Esophagus muscularis mucosa (tissue), 4 donors: ENCODE measurements around the gene CDH18. TPM values are rescaled to one million over a fixed set of nuclear protein-coding genes. Genes with fewer than 3 reads are reported as not detected.

Experiments
- DNase-seq: peaks from one replicate; pipeline ENCODE4 v3.0.0-alpha.2; 2017; ENCODE audit errors: extremely low spot score
- H3K27ac ChIP-seq, 4 donors: fragments of 200-600 bp; sonication (generic); replicated peaks in 1 of 4; 1 replicate in 3 of 4; 2 replicates in 1 of 4; pipeline ENCODE4 v1.5.1; 2016 to 2019; ENCODE audit warnings: mild to moderate bottlenecking in 1 of 4
- H3K27me3 ChIP-seq, 4 donors: fragments of 200-600 bp; sonication (generic); one replicate each; pipeline versions ENCODE4 v1.5.1 to v1.6.0; 2016 to 2019
- H3K36me3 ChIP-seq, 4 donors: fragments of 200-600 bp; sonication (generic); one replicate each; pipeline ENCODE4 v1.5.1; 2016 to 2019
- H3K4me1 ChIP-seq, 4 donors: fragments of 200-600 bp; sonication (generic); one replicate each; pipeline ENCODE4 v1.5.1; 2016 to 2019
- H3K4me3 ChIP-seq, 4 donors: fragments of 200-600 bp; sonication (generic); 1 replicate in 2 of 4; 2 replicates in 2 of 4; pipeline ENCODE4 v1.5.1; 2016 to 2019; ENCODE audit warnings: mild to moderate bottlenecking in 4 of 4, moderate library complexity in 1 of 4
- H3K9me3 ChIP-seq, 4 donors: fragments of 200-600 bp; sonication (generic); 1 replicate in 3 of 4; 2 replicates in 1 of 4; pipeline ENCODE4 v1.5.1; 2016 to 2019
- CTCF ChIP-seq, 3 experiments: fragments of 200-600 bp in 2 of 3; fragments of 450-650 bp in 1 of 3; sonication (generic) in 2 of 3; IDR thresholded peaks; one replicate each; pipeline ENCODE4 v1.5.1; 2017 to 2019; ENCODE audit warnings: antibody characterized with exemption in 3 of 3, mild to moderate bottlenecking in 2 of 3, moderate library complexity in 1 of 3
- EP300 ChIP-seq: sonication (generic); formaldehyde crosslinking; IDR thresholded peaks from one replicate; pipeline ENCODE4 v1.6.1; 2017; ENCODE audit warnings: antibody characterized with exemption
- POLR2A ChIP-seq: fragments of 450-650 bp; IDR thresholded peaks from one replicate; pipeline ENCODE4 v1.6.1; 2017; ENCODE audit warnings: antibody characterized with exemption, moderate library complexity, mild to moderate bottlenecking, low read depth
- POLR2AphosphoS5 ChIP-seq, 2 donors: sonication (generic); formaldehyde crosslinking; IDR thresholded peaks; one replicate each; pipeline ENCODE4 v1.6.1; 2017; ENCODE audit warnings: antibody characterized with exemption in 2 of 2
- WGBS: methylation state at CpG from one replicate; pipeline ENCODE4 v1.1.5; 2018; 5-methylcytosine and 5-hydroxymethylcytosine counted together
- intact Hi-C: fragments of 100-400 bp; cut with DNase I; formaldehyde crosslinking; loops from one replicate; pipeline ENCODE4 v1.15.1; 2023
- total RNA-seq, 4 donors: library from RNA; depleted of rRNA; stranded (reverse); fragments of >200 nt; gene quantifications; one replicate each; pipeline versions ENCODE4 v1.1.0 to v1.2.1, GENCODE V29; 2016

CDH18 gene
- under 1 TPM in 2 of 4 donors, not detected in 2; under 0.01 to 0.65 TPM for total RNA-seq

GRCh38 chr5:19987612-19988361, at the start of gene CDH18:
TSS of gene CDH18 (minus strand) at chr5:19988200. CDS start at chr5:19838986, 149,214 bp downstream.
- Histone ChIP-seq H3K27ac (no peak within 1 kb of the TSS), H3K4me1 (peaks cover 0 to 8% (median 8%) of the 10 kb centered on the region in 4 donors), H3K27me3 (peaks cover 0 to 12% (median 0%) of the 10 kb centered on the region in 4 donors), H3K36me3 (no peaks in the 10 kb centered on the region), H3K9me3 (no peaks in the 10 kb centered on the region), H3K4me3 (peak within 1 kb of the TSS in 3 of 4 donors; percentile 13 to 25 (median 23))
- intact Hi-C loops, result no loop called here
- TF ChIP-seq EP300, result no peak
- TF ChIP-seq POLR2A, result no peak
- no peak for TF ChIP-seq POLR2AphosphoS5 (IDR thresholded peaks at IDR 0.05)
- DNase-seq, result no peak
- WGBS, result 8% methylated on average over 24 of the region's 26 CpGs

GRCh38 chr5:20034717-20035116, 46.7 kb upstream of the CDH18 start:
- no peaks in the 10 kb centered on the region for H3K27me3 ChIP-seq
- DNase-seq, result no peak
- no peaks in the 10 kb centered on the region for H3K36me3 ChIP-seq
- no peaks in the 10 kb centered on the region for H3K4me1 ChIP-seq
- TF ChIP-seq EP300 (no peak), POLR2A (no peak), POLR2AphosphoS5 (IDR thresholded peaks at IDR 0.05) (no peak), CTCF (IDR thresholded peaks at IDR 0.05) (no peak)
- H3K9me3 ChIP-seq, result no peaks in the 10 kb centered on the region
- WGBS, result 85% methylated on average over 1 of the region's 1 CpG
- no peak overlapping the region for H3K4me3 ChIP-seq
- intact Hi-C loops, result no loop called here
- H3K27ac ChIP-seq, result no peak overlapping the region

GRCh38 chr5:20033881-20034280, 45.9 kb upstream of the CDH18 start:
- WGBS, result 83% methylated on average over 2 of the region's 2 CpGs
- Histone ChIP-seq H3K4me3 (no peak overlapping the region), H3K27ac (no peak overlapping the region), H3K9me3 (no peaks in the 10 kb centered on the region), H3K27me3 (no peaks in the 10 kb centered on the region), H3K4me1 (no peaks in the 10 kb centered on the region), H3K36me3 (no peaks in the 10 kb centered on the region)
- intact Hi-C loops, result no loop called here
- no peak for DNase-seq
- no peak for TF ChIP-seq EP300
- TF ChIP-seq CTCF (IDR thresholded peaks at IDR 0.05), result no peak
- TF ChIP-seq POLR2A, result no peak
- no peak for TF ChIP-seq POLR2AphosphoS5 (IDR thresholded peaks at IDR 0.05)

GRCh38 chr5:20032896-20033295, 44.9 kb upstream of the CDH18 start:
- no peaks in the 10 kb centered on the region for H3K4me1 ChIP-seq
- intact Hi-C loops, result no loop called here
- WGBS, result 41% methylated on average over 2 of the region's 2 CpGs
- no peak overlapping the region for H3K27ac ChIP-seq
- H3K4me3 ChIP-seq, result no peak overlapping the region
- no peaks in the 10 kb centered on the region for H3K27me3 ChIP-seq
- no peak for DNase-seq
- no peaks in the 10 kb centered on the region for H3K9me3 ChIP-seq
- H3K36me3 ChIP-seq, result no peaks in the 10 kb centered on the region
- TF ChIP-seq CTCF (IDR thresholded peaks at IDR 0.05), result no peak
- no peak for TF ChIP-seq EP300
- no peak for TF ChIP-seq POLR2AphosphoS5 (IDR thresholded peaks at IDR 0.05)
- no peak for TF ChIP-seq POLR2A

- intact Hi-C loops, result no loop called here
- Histone ChIP-seq H3K4me3 (no peak overlapping the region), H3K27me3 (no peaks in the 10 kb centered on the region), H3K27ac (no peak overlapping the region), H3K9me3 (no peaks in the 10 kb centered on the region), H3K36me3 (no peaks in the 10 kb centered on the region), H3K4me1 (no peaks in the 10 kb centered on the region)
- DNase-seq, result no peak
- TF ChIP-seq POLR2A (no peak), EP300 (no peak), POLR2AphosphoS5 (IDR thresholded peaks at IDR 0.05) (no peak), CTCF (IDR thresholded peaks at IDR 0.05) (no peak)
Observed at GRCh38 chr5:20030125-20030524, 42.1 kb upstream of the CDH18 start.
